GM18909 (cell line): ENCODE measurements around the gene MLH3.

Experiments used
- ATAC-seq: cut with Tn5 transposase; IDR thresholded peaks from one replicate; pipeline ENCODE4 v1.9.1; 2021; ENCODE audit warnings: mild to moderate bottlenecking; ENCODE audit not compliant: unreplicated experiment, poor library complexity

The MLH3 gene

GRCh38 chr14:75050852-75051555 is at the start of gene MLH3:
MLH3 (minus strand) TSS chr14:75051467; CDS start chr14:75049655, 1,812 bp downstream.
- ATAC-seq = peak; percentile 72

- no peak for ATAC-seq
Observed at GRCh38 chr14:75098682-75099081, 47.4 kb upstream of the MLH3 start.

GRCh38 chr14:75098212-75098611 is 46.9 kb upstream of the MLH3 start:
- ATAC-seq = no peak

GRCh38 chr14:75096959-75097358 is 45.7 kb upstream of the MLH3 start:
- ATAC-seq = no peak

GRCh38 chr14:75095690-75096089 is 44.4 kb upstream of the MLH3 start:
- no peak for ATAC-seq

GRCh38 chr14:75094896-75095295 is 43.6 kb upstream of the MLH3 start:
- no peak for ATAC-seq

- ATAC-seq = no peak
Observed at GRCh38 chr14:75092698-75093097, 41.4 kb upstream of the MLH3 start.

- no peak for ATAC-seq
Observed at GRCh38 chr14:75091251-75091650, 40.0 kb upstream of the MLH3 start.

GRCh38 chr14:75090353-75090752 is 39.1 kb upstream of the MLH3 start:
- ATAC-seq = no peak

- no peak for ATAC-seq
Observed at GRCh38 chr14:75088566-75089373, 37.5 kb upstream of the MLH3 start.

- ATAC-seq = no peak
Observed at GRCh38 chr14:75088153-75088552, 36.9 kb upstream of the MLH3 start.

- ATAC-seq = no peak
Observed at GRCh38 chr14:75084513-75084912, 33.2 kb upstream of the MLH3 start.

- ATAC-seq = no peak
Observed at GRCh38 chr14:75083271-75083670, 32.0 kb upstream of the MLH3 start.

- no peak for ATAC-seq
Observed at GRCh38 chr14:75081660-75082229, 30.5 kb upstream of the MLH3 start.

- ATAC-seq = no peak
Observed at GRCh38 chr14:75079521-75079920, 28.3 kb upstream of the MLH3 start.

GRCh38 chr14:75077794-75078193 is 26.5 kb upstream of the MLH3 start:
- no peak for ATAC-seq

- no peak for ATAC-seq
Observed at GRCh38 chr14:75070383-75070782, 19.1 kb upstream of the MLH3 start.

GRCh38 chr14:75069811-75070145 is 18.5 kb upstream of the MLH3 start:
- ATAC-seq = no peak

- ATAC-seq = peak; percentile 73
Observed at GRCh38 chr14:75069121-75069810, 18.0 kb upstream of the MLH3 start, which contains the start of gene ZC2HC1C. ZC2HC1C (plus strand) TSS chr14:75069641; CDS start chr14:75070574, 933 bp downstream.

GRCh38 chr14:75068294-75069120 is 17.2 kb upstream of the MLH3 start:
- no peak for ATAC-seq
